Glutamatergic neuron (in vitro differentiated cells): ENCODE data around the gene DAZAP1. TPM values are rescaled to one million over a fixed set of nuclear protein-coding genes. Genes with fewer than 3 reads are reported as not detected.

Experiments used
- DNase-seq: peaks from one replicate; pipeline ENCODE4 v3.0.0; 2022
- H3K27ac Mint-ChIP-seq: one replicate; pipeline ENCODE4 v1.8.0; 2020; ENCODE audit warnings: mild to moderate bottlenecking, mixed read lengths, inconsistent platforms; ENCODE audit not compliant: unreplicated experiment
- H3K27me3 Mint-ChIP-seq: one replicate; pipeline ENCODE4 v1.8.0; 2020; ENCODE audit warnings: mild to moderate bottlenecking, moderate library complexity, mixed read lengths, inconsistent platforms; ENCODE audit not compliant: unreplicated experiment
- H3K36me3 Mint-ChIP-seq: one replicate; pipeline ENCODE4 v1.8.0; 2020; ENCODE audit warnings: mild to moderate bottlenecking, mixed read lengths, inconsistent platforms; ENCODE audit not compliant: unreplicated experiment
- H3K4me1 Mint-ChIP-seq: one replicate; pipeline ENCODE4 v1.8.0; 2020; ENCODE audit warnings: mild to moderate bottlenecking, low read depth, mixed read lengths, inconsistent platforms; ENCODE audit not compliant: unreplicated experiment
- H3K4me3 Mint-ChIP-seq: one replicate; pipeline ENCODE4 v1.8.0; 2020; ENCODE audit warnings: mild to moderate bottlenecking, mixed read lengths, inconsistent platforms; ENCODE audit not compliant: unreplicated experiment
- H3K9me3 Mint-ChIP-seq: one replicate; pipeline ENCODE4 v1.8.0; 2020; ENCODE audit warnings: mild to moderate bottlenecking, moderate library complexity, mixed read lengths, inconsistent platforms; ENCODE audit not compliant: unreplicated experiment
- total RNA-seq: library from RNA; stranded (reverse); fragmentation: NEBNext Ultra II Directional; extraction: Animal tissue kit (Norgen Biotek cat#: 25700); gene quantifications from one replicate; pipeline ENCODE4 v1.2.1, GENCODE V29; 2021; ENCODE audit not compliant: unreplicated experiment
- TF ChIP-seq, protein P1 (sequence below): fragments of 200-600 bp; sonication (generic); IDR thresholded peaks from one replicate; pipeline ENCODE4 v1.5.0; 2021; ENCODE audit not compliant: partially characterized antibody, unreplicated experiment

DAZAP1 gene
- total RNA-seq, 1 donor from 2014 or later = 135 TPM

- peaks cover 15% of the 10 kb centered on the region for H3K4me1 Mint-ChIP-seq
- DNase-seq = peak; percentile 51
- H3K27ac Mint-ChIP-seq = no peak overlapping the region
- TF ChIP-seq, protein P1, sequence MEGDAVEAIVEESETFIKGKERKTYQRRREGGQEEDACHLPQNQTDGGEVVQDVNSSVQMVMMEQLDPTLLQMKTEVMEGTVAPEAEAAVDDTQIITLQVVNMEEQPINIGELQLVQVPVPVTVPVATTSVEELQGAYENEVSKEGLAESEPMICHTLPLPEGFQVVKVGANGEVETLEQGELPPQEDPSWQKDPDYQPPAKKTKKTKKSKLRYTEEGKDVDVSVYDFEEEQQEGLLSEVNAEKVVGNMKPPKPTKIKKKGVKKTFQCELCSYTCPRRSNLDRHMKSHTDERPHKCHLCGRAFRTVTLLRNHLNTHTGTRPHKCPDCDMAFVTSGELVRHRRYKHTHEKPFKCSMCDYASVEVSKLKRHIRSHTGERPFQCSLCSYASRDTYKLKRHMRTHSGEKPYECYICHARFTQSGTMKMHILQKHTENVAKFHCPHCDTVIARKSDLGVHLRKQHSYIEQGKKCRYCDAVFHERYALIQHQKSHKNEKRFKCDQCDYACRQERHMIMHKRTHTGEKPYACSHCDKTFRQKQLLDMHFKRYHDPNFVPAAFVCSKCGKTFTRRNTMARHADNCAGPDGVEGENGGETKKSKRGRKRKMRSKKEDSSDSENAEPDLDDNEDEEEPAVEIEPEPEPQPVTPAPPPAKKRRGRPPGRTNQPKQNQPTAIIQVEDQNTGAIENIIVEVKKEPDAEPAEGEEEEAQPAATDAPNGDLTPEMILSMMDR = no peak
- H3K36me3 Mint-ChIP-seq = peaks cover 6% of the 10 kb centered on the region
- H3K4me3 Mint-ChIP-seq = peak overlapping the region; percentile 67
- H3K9me3 Mint-ChIP-seq = peaks cover 23% of the 10 kb centered on the region
- H3K27me3 Mint-ChIP-seq = peaks cover 18% of the 10 kb centered on the region
Observed at GRCh38 chr19:1453525-1454364, 46.4 kb downstream of the DAZAP1 start.

GRCh38 chr19:1455002-1455335 lies 47.6 kb downstream of the DAZAP1 start:
- DNase-seq = no peak
- Mint-ChIP-seq H3K36me3 (peaks cover 6% of the 10 kb centered on the region), H3K9me3 (peaks cover 18% of the 10 kb centered on the region), H3K4me1 (peaks cover 10% of the 10 kb centered on the region), H3K4me3 (no peak overlapping the region), H3K27ac (no peak overlapping the region), H3K27me3 (peaks cover 23% of the 10 kb centered on the region)
- TF ChIP-seq, protein P1 = no peak

GRCh38 chr19:1455336-1456120 lies 48.1 kb downstream of the DAZAP1 start:
- H3K36me3 Mint-ChIP-seq = peaks cover 5% of the 10 kb centered on the region
- H3K27me3 Mint-ChIP-seq = peaks cover 20% of the 10 kb centered on the region
- H3K9me3 Mint-ChIP-seq = peaks cover 18% of the 10 kb centered on the region
- TF ChIP-seq, protein P1 = no peak
- peak overlapping the region; percentile 59 for H3K27ac Mint-ChIP-seq
- peak overlapping the region; percentile 67 for H3K4me3 Mint-ChIP-seq
- peak; percentile 83 for DNase-seq
- peaks cover 10% of the 10 kb centered on the region for H3K4me1 Mint-ChIP-seq

GRCh38 chr19:1456121-1456900 lies 48.9 kb downstream of the DAZAP1 start:
- Mint-ChIP-seq H3K4me1 (peaks cover 5% of the 10 kb centered on the region), H3K27ac (no peak overlapping the region), H3K27me3 (peaks cover 14% of the 10 kb centered on the region), H3K9me3 (peaks cover 12% of the 10 kb centered on the region), H3K4me3 (no peak overlapping the region), H3K36me3 (no peaks in the 10 kb centered on the region)
- TF ChIP-seq, protein P1 = no peak
- DNase-seq = no peak
